Natural killer cell (primary cell): Measurements from ENCODE around the gene SRRM4. TPM values are rescaled to one million over a fixed set of nuclear protein-coding genes. Genes with fewer than 3 reads are reported as not detected.

Experiments used
- ATAC-seq, 3 donors: fragments of 150-1000 bp in 2 of 3; fragments of 200-7000 bp in 1 of 3; cut with Tn5 transposase; 1 replicate in 1 of 3; 2 replicates in 2 of 3; pipeline ENCODE4 v1.10.0; 2021; ENCODE audit warnings: mild to moderate bottlenecking in 2 of 3, moderate library complexity in 2 of 3
- DNase-seq, 2 donors: peaks; one replicate each; pipeline versions ENCODE4 v3.0.0 to v3.0.0-alpha.2; 2013 to 2021; ENCODE audit warnings: mixed read lengths in 1 of 2
- H3K27ac ChIP-seq: one replicate; pipeline ENCODE4 v1.5.1; 2013; ENCODE audit warnings: mild to moderate bottlenecking, low read length
- H3K27me3 ChIP-seq: one replicate; pipeline ENCODE4 v1.6.1; 2013; ENCODE audit warnings: low read length; ENCODE audit not compliant: control insufficient read depth, insufficient read depth
- H3K36me3 ChIP-seq: one replicate; pipeline ENCODE4 v1.6.1; 2013; ENCODE audit warnings: low read length; ENCODE audit not compliant: control insufficient read depth, insufficient read depth
- H3K4me1 ChIP-seq: one replicate; pipeline ENCODE4 v1.6.1; 2013; ENCODE audit warnings: low read length; ENCODE audit not compliant: control insufficient read depth, insufficient read depth
- H3K4me3 ChIP-seq: one replicate; pipeline ENCODE4 v1.5.1; 2013; ENCODE audit warnings: low read length
- H3K9me3 ChIP-seq: one replicate; pipeline ENCODE4 v1.6.1; 2013; ENCODE audit warnings: low read length; ENCODE audit not compliant: control insufficient read depth, insufficient read depth
- H3K27ac Mint-ChIP-seq, 2 donors: one replicate each; pipeline ENCODE4 v1.8.0; 2022; ENCODE audit warnings: mild to moderate bottlenecking in 2 of 2, mixed read lengths in 2 of 2, moderate library complexity in 1 of 2
- H3K27me3 Mint-ChIP-seq, 2 donors: one replicate each; pipeline ENCODE4 v1.8.0; 2022; ENCODE audit warnings: low read depth in 2 of 2, mixed read lengths in 2 of 2
- H3K36me3 Mint-ChIP-seq: one replicate; pipeline ENCODE4 v1.8.0; 2022; ENCODE audit warnings: mixed read lengths
- H3K4me1 Mint-ChIP-seq, 2 donors: one replicate each; pipeline ENCODE4 v1.8.0; 2022; ENCODE audit warnings: mixed read lengths in 2 of 2
- H3K4me3 Mint-ChIP-seq: one replicate; pipeline ENCODE4 v1.8.0; 2022; ENCODE audit warnings: mild to moderate bottlenecking, moderate library complexity, mixed read lengths
- H3K9me3 Mint-ChIP-seq, 2 donors: one replicate each; pipeline ENCODE4 v1.8.0; 2022; ENCODE audit warnings: mixed read lengths in 2 of 2
- CTCF ChIP-seq: fragments of 200-600 bp; IDR thresholded peaks from one replicate; pipeline ENCODE4 v1.8.0; 2022; ENCODE audit warnings: antibody characterized with exemption
- WGBS: methylation state at CpG from one replicate; pipeline ENCODE4 v1.1.7; 2013; ENCODE audit warnings: missing lambda C conversion rate; ENCODE audit not compliant: insufficient coverage; 5-methylcytosine and 5-hydroxymethylcytosine counted together
- intact Hi-C: fragments of 100-400 bp; cut with micrococcal nuclease; formaldehyde crosslinking; loops from one replicate; pipeline ENCODE4 v1.14.2; 2022
- total RNA-seq, 4 donors: library from RNA; stranded (reverse); fragments of 120-200 nt in 1 of 4; gene quantifications; one replicate each; pipeline versions ENCODE4 v1.2.3 to v1.2.4, GENCODE V29; 2013 to 2022

The SRRM4 gene
- total RNA-seq, 3 donors from 2014 or later (not counting 1 experiment from before 2014, with no cell fraction given), result not detected

- no peaks in the 10 kb centered on the region for H3K9me3 ChIP-seq
- Mint-ChIP-seq H3K4me1 (no peaks in the 10 kb centered on the region), H3K4me3 (no peak overlapping the region), H3K9me3 (peaks cover 0 to 4% of the 10 kb centered on the region in 2 donors), H3K27ac (no peak overlapping the region), H3K27me3 (peaks cover 0 to 3% of the 10 kb centered on the region in 2 donors), H3K36me3 (no peaks in the 10 kb centered on the region)
- TF ChIP-seq CTCF, result no peak
- no peaks in the 10 kb centered on the region for H3K36me3 ChIP-seq
- no peaks in the 10 kb centered on the region for H3K4me1 ChIP-seq
- WGBS, result 92% methylated on average over 5 of the region's 5 CpGs
- H3K4me3 ChIP-seq, result no peak overlapping the region
- intact Hi-C loops, result no loop called here
- H3K27ac ChIP-seq, result no peak overlapping the region
- no peak for ATAC-seq
- no peaks in the 10 kb centered on the region for H3K27me3 ChIP-seq
- no peak for DNase-seq
Measured at GRCh38 chr12:119071638-119072231, 90.4 kb downstream of the SRRM4 start.

GRCh38 chr12:119072440-119072839, 91.1 kb downstream of the SRRM4 start:
- H3K4me3 Mint-ChIP-seq, result no peak overlapping the region
- no peak for ATAC-seq
- H3K36me3 Mint-ChIP-seq, result no peaks in the 10 kb centered on the region

GRCh38 chr12:119075222-119075787, 94.0 kb downstream of the SRRM4 start:
- TF ChIP-seq CTCF, result no peak
- H3K27me3 ChIP-seq, result no peaks in the 10 kb centered on the region
- H3K9me3 ChIP-seq, result no peaks in the 10 kb centered on the region
- WGBS, result 65% methylated on average over 3 of the region's 3 CpGs
- Mint-ChIP-seq H3K27me3 (no peaks in the 10 kb centered on the region), H3K27ac (no peak overlapping the region), H3K4me1 (no peaks in the 10 kb centered on the region), H3K9me3 (no peaks in the 10 kb centered on the region), H3K36me3 (no peaks in the 10 kb centered on the region), H3K4me3 (no peak overlapping the region)
- intact Hi-C loops, result no loop called here
- no peak overlapping the region for H3K4me3 ChIP-seq
- DNase-seq (no peak), ATAC-seq (no peak)
- H3K36me3 ChIP-seq, result no peaks in the 10 kb centered on the region
- no peaks in the 10 kb centered on the region for H3K4me1 ChIP-seq
- no peak overlapping the region for H3K27ac ChIP-seq

More at GRCh38 chr12:119072440-119072839, 91.1 kb downstream of the SRRM4 start:
- Histone ChIP-seq H3K9me3 (no peaks in the 10 kb centered on the region), H3K27me3 (no peaks in the 10 kb centered on the region), H3K4me3 (no peak overlapping the region), H3K4me1 (no peaks in the 10 kb centered on the region), H3K36me3 (no peaks in the 10 kb centered on the region), H3K27ac (no peak overlapping the region)
- no peak for DNase-seq
- H3K27ac Mint-ChIP-seq, result no peak overlapping the region
- TF ChIP-seq CTCF, result no peak
- intact Hi-C loops, result no loop called here
- no peaks in the 10 kb centered on the region for H3K4me1 Mint-ChIP-seq
- no peaks in the 10 kb centered on the region for H3K27me3 Mint-ChIP-seq
- H3K9me3 Mint-ChIP-seq, result no peaks in the 10 kb centered on the region
- 78% methylated on average over 6 of the region's 6 CpGs for WGBS

GRCh38 chr12:119075918-119076317, 94.6 kb downstream of the SRRM4 start:
- WGBS, result 96% methylated on average over 2 of the region's 2 CpGs
- H3K27me3 Mint-ChIP-seq, result peaks cover 0 to 3% of the 10 kb centered on the region in 2 donors
- H3K27ac Mint-ChIP-seq, result no peak overlapping the region
- no peaks in the 10 kb centered on the region for H3K4me1 ChIP-seq
- H3K9me3 ChIP-seq, result no peaks in the 10 kb centered on the region
- TF ChIP-seq CTCF, result no peak
- intact Hi-C loops, result no loop called here
- H3K36me3 Mint-ChIP-seq, result no peaks in the 10 kb centered on the region
- H3K4me3 ChIP-seq, result no peak overlapping the region
- no peak for ATAC-seq
- no peak overlapping the region for H3K4me3 Mint-ChIP-seq
- H3K27ac ChIP-seq, result no peak overlapping the region
- no peaks in the 10 kb centered on the region for H3K36me3 ChIP-seq
- no peaks in the 10 kb centered on the region for H3K9me3 Mint-ChIP-seq
- H3K27me3 ChIP-seq, result no peaks in the 10 kb centered on the region
- no peaks in the 10 kb centered on the region for H3K4me1 Mint-ChIP-seq
- DNase-seq, result no peak
